SK-N-MC (cell line): Measurements from ENCODE around the gene ME2.

Experiments used
- EZH2 ChIP-seq: fragments of 200-600 bp; sonication (generic); IDR thresholded peaks from one replicate; pipeline ENCODE4 v1.6.1; 2017; ENCODE audit warnings: antibody characterized with exemption
- FOXP2 ChIP-seq: optimal IDR thresholded peaks from 2 replicates; pipeline ENCODE3; 2011; ENCODE audit warnings: mild to moderate bottlenecking, moderate library complexity; ENCODE audit not compliant: insufficient read depth; ENCODE audit errors: extremely low read length, control extremely low read depth
- POLR2AphosphoS5 ChIP-seq: IDR thresholded peaks from 2 replicates; pipeline ENCODE4 v1.6.1; 2012; ENCODE audit warnings: mild to moderate bottlenecking, low read depth, low read length, borderline replicate concordance

DNA sequence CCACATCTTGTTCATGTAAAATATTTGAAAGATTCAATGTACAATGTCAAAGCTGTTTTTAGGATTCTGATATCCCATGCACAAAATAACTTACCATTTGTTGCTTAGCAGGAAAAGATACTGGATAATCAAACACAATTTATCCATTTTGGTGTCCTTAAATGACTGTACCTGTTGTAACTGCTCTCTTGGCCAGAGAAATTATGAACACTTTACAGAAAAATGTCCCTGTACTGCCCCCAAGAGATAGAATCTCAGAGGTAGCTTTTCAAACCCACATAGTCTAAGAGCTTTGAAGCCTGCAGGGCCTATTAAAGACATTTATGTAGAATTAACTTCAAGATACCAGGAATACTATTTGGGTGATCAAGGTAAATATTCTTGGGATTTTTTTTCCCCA lies 12.2 kb upstream of the ME2 start:
- TF ChIP-seq POLR2AphosphoS5: no peak
- TF ChIP-seq EZH2: no peak
- no peak for TF ChIP-seq FOXP2
